Uterus (tissue), 2 donors: ENCODE measurements around the gene ITGA11.

ENCODE experiments used
- CTCF ChIP-seq, 4 experiments: fragments of 200-600 bp in 2 of 4; fragments of 450-650 bp in 2 of 4; sonication (generic) in 2 of 4; IDR thresholded peaks; one replicate each; pipeline ENCODE4 v1.5.1; 2016 to 2019; ENCODE audit warnings: antibody characterized with exemption in 4 of 4, mild to moderate bottlenecking in 2 of 4, moderate library complexity in 1 of 4
- POLR2A ChIP-seq, 2 donors: fragments of 450-650 bp; IDR thresholded peaks; one replicate each; pipeline ENCODE4 v1.6.1; 2016; ENCODE audit warnings: antibody characterized with exemption in 2 of 2, mild to moderate bottlenecking in 1 of 2, moderate library complexity in 1 of 2

DNA sequence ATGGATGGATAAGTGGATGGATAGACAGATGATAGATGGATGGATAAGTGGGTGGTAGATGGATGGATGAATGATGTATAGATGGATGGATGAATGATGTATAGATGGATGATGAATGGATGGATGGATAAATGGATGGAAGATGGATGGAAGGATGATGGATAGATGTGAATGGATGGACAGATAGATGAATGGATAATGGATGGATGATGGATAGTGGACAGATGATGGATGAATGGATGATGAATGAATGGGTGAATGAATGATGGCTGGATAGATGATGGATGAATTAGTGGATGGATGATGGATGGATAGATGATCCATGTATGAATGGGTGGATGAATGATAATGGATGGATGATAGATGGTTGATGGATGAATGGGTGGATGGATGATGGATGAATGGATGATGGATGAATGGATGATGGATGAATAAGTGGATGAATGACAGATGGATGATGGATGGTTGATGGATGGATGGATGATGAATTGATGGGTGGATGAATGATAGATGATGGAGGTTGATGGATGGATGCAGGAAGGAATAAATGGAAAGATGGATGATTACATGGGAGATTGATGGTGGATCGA, 69.3 kb downstream of the ITGA11 start:
- TF ChIP-seq CTCF (IDR thresholded peaks at IDR 0.05) (no peak), POLR2A (IDR thresholded peaks at IDR 0.05) (no peak)
